ENCODE data around the gene MINDY4. TPM values are rescaled to one million over a fixed set of nuclear protein-coding genes. Genes with fewer than 3 reads are reported as not detected.

MINDY4 gene
- polyA plus RNA-seq, 1 experiment, result 2.3 TPM

DNA sequence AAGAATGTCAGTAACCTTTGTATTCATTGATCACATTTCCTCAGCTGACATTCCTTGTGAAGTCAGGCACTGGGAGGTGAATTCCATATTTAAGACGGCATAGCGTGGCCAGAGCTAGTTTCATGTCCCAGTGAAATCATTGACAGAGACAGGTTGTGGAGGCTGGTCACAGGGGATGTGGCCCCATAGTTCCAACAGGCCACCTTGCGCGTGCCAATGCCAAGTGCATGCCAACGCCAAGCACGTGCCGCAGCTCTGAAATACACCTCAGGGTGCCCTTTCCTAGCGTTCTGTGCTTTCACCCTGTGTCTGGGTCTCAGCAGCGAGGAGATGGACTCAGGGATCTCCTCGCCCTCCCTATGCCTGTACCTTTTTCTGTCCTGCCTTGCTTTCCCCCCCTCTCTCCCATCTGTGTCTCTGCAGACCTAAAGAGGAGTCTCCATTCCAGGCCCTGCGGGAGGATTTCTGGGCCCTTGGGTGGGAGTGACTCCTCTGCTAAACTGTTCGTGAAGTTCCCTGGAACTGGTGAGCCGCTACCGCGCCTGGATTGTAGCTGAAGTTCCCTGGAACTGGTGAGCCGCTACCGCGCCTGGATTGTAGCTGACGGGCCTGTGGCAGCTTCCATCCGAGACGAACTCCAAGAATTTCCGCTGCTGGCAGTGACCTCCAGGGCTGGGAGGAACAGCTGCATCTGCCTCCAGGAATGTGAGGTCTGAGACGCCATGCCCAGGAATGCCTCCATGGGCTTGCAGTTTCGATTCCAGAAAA lies 160.1 kb downstream of the MINDY4 start:
- POLR2A ChIA-PET, result no interaction called here
- H3K4me3 ChIP-seq (ENCODE audit: low read depth, low read length), result no peak overlapping the region
- H3K27me3 ChIP-seq (ENCODE audit: control insufficient read depth, insufficient read depth, low read length), result peaks cover 14% of the 10 kb centered on the region
- no peaks in the 10 kb centered on the region for H3K36me3 ChIP-seq (ENCODE audit: control insufficient read depth, insufficient read depth, low read length)
- CTCF ChIA-PET, result interaction anchor here (0.9 to 3.7 kb wide), 2 partner anchors 8 to 36 kb away, joined by 3 to 38 read pairs; no protein-coding TSS in a partner anchor
- DNase-seq (ENCODE audit: low read depth), result no peak
- TF ChIP-seq, protein P1, sequence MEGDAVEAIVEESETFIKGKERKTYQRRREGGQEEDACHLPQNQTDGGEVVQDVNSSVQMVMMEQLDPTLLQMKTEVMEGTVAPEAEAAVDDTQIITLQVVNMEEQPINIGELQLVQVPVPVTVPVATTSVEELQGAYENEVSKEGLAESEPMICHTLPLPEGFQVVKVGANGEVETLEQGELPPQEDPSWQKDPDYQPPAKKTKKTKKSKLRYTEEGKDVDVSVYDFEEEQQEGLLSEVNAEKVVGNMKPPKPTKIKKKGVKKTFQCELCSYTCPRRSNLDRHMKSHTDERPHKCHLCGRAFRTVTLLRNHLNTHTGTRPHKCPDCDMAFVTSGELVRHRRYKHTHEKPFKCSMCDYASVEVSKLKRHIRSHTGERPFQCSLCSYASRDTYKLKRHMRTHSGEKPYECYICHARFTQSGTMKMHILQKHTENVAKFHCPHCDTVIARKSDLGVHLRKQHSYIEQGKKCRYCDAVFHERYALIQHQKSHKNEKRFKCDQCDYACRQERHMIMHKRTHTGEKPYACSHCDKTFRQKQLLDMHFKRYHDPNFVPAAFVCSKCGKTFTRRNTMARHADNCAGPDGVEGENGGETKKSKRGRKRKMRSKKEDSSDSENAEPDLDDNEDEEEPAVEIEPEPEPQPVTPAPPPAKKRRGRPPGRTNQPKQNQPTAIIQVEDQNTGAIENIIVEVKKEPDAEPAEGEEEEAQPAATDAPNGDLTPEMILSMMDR (IDR thresholded peaks at IDR 0.05; ENCODE audit: insufficient read depth, low read depth, low read length), result no peak

DNA sequence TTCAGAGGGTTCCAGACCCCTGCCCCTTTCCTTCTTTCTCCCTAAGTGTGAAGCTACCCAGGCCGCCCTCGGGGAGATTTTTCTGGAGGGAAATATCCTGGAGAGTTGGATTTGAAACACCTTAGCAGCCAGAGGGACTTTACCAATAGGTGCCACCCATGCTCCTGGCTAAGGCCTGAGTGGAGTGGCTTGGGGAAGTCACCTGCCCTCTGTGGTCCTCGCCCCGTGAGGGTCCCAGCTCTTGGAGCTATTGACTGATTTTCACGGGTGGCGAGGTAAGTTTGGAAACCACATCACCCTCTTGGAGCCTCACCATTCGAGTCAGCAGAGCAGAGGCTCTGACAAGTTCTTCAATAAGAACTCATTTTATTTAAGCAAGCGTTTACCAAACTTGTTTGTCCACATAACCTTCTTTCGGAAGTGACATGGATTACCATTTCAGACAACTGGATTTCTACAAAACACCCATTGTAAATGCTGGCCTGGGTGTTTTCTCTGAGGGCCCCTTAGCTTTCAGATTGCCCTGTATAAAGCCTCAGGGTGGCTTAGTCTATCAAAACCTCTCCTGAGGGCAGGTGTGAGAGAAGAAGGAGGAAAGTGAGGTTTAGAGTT lies 160.8 kb downstream of the MINDY4 start:
- peaks cover 20% of the 10 kb centered on the region for H3K27me3 ChIP-seq (ENCODE audit: control insufficient read depth, insufficient read depth, low read length)
- H3K4me3 ChIP-seq (ENCODE audit: low read depth, low read length), result no peak overlapping the region
- CTCF ChIA-PET, result no interaction called here
- POLR2A ChIA-PET, result no interaction called here
- DNase-seq (ENCODE audit: low read depth), result no peak
- TF ChIP-seq, protein P1 (IDR thresholded peaks at IDR 0.05; ENCODE audit: insufficient read depth, low read depth, low read length), result no peak
- H3K36me3 ChIP-seq (ENCODE audit: control insufficient read depth, insufficient read depth, low read length), result no peaks in the 10 kb centered on the region

DNA sequence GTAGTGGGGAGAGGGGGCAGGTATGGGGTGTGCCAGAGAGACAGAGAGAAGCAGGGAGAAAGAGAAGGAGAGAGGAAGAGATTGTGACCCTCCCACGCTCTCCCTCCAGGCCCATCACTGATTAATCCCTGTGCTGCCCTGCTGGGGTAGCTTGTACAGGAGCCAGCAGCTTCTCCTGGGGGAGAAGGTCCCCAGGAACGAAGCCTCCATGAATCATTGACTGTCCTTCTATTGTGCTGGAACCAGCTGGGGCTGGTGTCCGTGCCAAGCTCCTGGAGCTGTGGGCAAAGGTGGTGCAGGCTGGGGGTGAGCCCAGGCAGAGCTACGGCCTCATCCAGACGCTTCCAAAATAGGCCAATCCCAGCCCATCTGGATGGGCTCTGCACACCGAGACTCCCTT lies 161.3 kb downstream of the MINDY4 start:
- DNase-seq (ENCODE audit: low read depth), result no peak
- TF ChIP-seq, protein P1 (IDR thresholded peaks at IDR 0.05; ENCODE audit: insufficient read depth, low read depth, low read length), result no peak
- no peaks in the 10 kb centered on the region for H3K36me3 ChIP-seq (ENCODE audit: control insufficient read depth, insufficient read depth, low read length)
- no peak overlapping the region for H3K4me3 ChIP-seq (ENCODE audit: low read depth, low read length)
- ChIA-PET POLR2A (no interaction called here), CTCF (no interaction called here)
- H3K27me3 ChIP-seq (ENCODE audit: control insufficient read depth, insufficient read depth, low read length), result peaks cover 20% of the 10 kb centered on the region

DNA sequence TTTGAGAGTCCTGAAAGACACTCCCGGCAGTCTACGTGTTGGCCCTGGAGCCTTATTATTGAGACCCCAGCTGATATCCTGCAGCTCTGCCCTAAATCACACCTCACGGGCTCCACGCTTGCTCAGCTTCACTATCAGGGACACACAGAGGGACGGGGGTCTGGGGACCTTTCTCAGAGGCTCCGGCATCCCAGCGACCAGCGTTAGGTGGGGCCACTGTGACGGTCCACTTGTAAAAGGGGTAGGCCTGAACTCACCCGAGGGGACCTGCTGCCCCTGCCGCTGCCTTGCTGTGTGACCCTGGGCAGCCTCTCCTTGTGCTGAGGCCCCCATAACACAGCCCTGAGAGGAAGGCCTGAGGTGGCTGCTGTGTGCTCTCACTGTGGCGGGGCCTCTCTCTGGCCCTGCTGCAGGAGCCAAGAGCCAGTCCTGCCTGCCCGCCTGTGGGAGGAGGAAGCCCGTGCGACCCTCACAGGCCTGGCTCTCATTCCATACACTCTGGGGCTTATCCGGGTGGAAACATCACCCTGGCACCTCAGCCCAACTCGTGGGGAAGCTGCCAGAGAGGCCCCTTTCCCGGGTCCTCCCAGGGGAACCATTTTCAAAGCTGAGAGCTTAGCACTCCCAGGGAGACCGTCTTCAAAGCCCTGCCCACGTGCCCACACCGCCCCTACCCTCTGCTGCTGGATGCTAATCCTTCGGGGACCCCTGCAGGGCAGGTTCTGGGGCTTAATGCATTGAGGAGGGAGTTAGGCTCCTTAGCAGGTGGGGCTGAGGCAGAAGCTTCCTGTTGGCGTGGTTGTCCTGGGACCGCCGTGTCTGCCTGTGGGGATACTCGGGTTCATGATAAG lies 162.1 kb downstream of the MINDY4 start:
- ChIA-PET POLR2A (no interaction called here), CTCF (interaction anchor here (0.6 to 1.4 kb wide), 4 partner anchors 10 to 310 kb away, joined by 3 to 5 read pairs (median 4); no protein-coding TSS in a partner anchor)
- Histone ChIP-seq H3K27me3 (ENCODE audit: control insufficient read depth, insufficient read depth, low read length) (peaks cover 20% of the 10 kb centered on the region), H3K4me3 (ENCODE audit: low read depth, low read length) (no peak overlapping the region), H3K36me3 (ENCODE audit: control insufficient read depth, insufficient read depth, low read length) (no peaks in the 10 kb centered on the region)
- DNase-seq (ENCODE audit: low read depth), result no peak
- TF ChIP-seq, protein P1 (IDR thresholded peaks at IDR 0.05; ENCODE audit: insufficient read depth, low read depth, low read length), result no peak

DNA sequence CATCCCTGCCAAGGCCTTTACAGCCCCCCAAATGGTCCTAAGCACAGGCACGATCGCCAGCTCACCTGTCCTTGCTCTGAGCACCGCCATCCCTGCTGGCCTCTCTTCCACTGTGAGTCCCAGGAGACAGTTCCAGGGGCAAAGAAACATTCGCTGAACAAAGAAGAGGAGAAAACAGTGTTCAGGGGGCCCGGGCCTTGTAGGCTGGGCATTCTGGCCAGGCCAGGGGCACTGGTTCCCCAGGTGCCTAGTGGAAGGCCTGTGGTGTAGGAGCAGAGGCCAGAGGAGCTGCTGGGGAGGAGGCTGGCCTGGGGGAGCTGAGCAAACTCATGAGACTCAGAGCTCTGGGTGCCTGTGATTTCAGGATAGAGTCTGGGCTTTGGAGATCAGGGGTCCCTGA lies 163.0 kb downstream of the MINDY4 start:
- no peaks in the 10 kb centered on the region for H3K36me3 ChIP-seq (ENCODE audit: control insufficient read depth, insufficient read depth, low read length)
- POLR2A ChIA-PET, result no interaction called here
- H3K27me3 ChIP-seq (ENCODE audit: control insufficient read depth, insufficient read depth, low read length), result peaks cover 20% of the 10 kb centered on the region
- no peak for DNase-seq (ENCODE audit: low read depth)
- no peak overlapping the region for H3K4me3 ChIP-seq (ENCODE audit: low read depth, low read length)
- TF ChIP-seq, protein P1 (IDR thresholded peaks at IDR 0.05; ENCODE audit: insufficient read depth, low read depth, low read length), result no peak
- CTCF ChIA-PET, result interaction anchor here (0.9 to 1.4 kb wide), 4 partner anchors 9 to 134 kb away, joined by 3 to 5 read pairs (median 4); no protein-coding TSS in a partner anchor

Measured in BJ (cell line).